ENCODE data around the gene MDGA2.

- TF ChIP-seq CTCF (IDR thresholded peaks at IDR 0.05), result no peak
- no peak for TF ChIP-seq ZFX (IDR thresholded peaks at IDR 0.05; ENCODE audit: borderline replicate concordance)
Measured at GRCh38 chr14:47179906-47180305, 495.5 kb downstream of the MDGA2 start.
